SU-DHL-6 (cell line): ENCODE results near the gene LTA.

ENCODE experiments used
- H2AFZ ChIP-seq: fragments of 200-600 bp; sonication (generic); 2 replicates; pipeline ENCODE4 v1.6.1; 2014; ENCODE audit warnings: low read depth, mild to moderate bottlenecking, moderate library complexity, mixed read lengths, antibody characterized with exemption, low read length; ENCODE audit not compliant: severe bottlenecking
- H3F3A ChIP-seq: fragments of 200-600 bp; shearing (Covaris generic); 2 replicates; pipeline ENCODE4 v1.6.0; 2016; ENCODE audit warnings: antibody characterized with exemption, mild to moderate bottlenecking; ENCODE audit not compliant: insufficient read depth
- H3K27ac ChIP-seq: fragments of 200-600 bp; sonication (generic); 2 replicates; pipeline ENCODE4 v1.5.1; 2016; ENCODE audit warnings: low read depth, mild to moderate bottlenecking, low read length, moderate library complexity, mixed read lengths
- H3K27me3 ChIP-seq: fragments of 200-600 bp; sonication (generic), shearing (Covaris generic); 2 replicates; pipeline ENCODE4 v1.6.0; 2014; ENCODE audit warnings: mild to moderate bottlenecking, low read length
- H3K36me3 ChIP-seq: fragments of 200-600 bp; sonication (generic); 2 replicates; pipeline ENCODE4 v1.6.1; 2014; ENCODE audit warnings: mild to moderate bottlenecking, low read length, mixed read lengths
- H3K4me2 ChIP-seq: fragments of 300-600, 200-600 bp; shearing (Covaris generic), sonication (generic); 2 replicates; pipeline ENCODE4 v1.6.0; 2014; ENCODE audit warnings: low read length, low read depth, mild to moderate bottlenecking; ENCODE audit not compliant: poor library complexity, severe bottlenecking
- H3K4me3 ChIP-seq: fragments of 200-600 bp; sonication (generic); 2 replicates; pipeline ENCODE4 v1.5.1; 2014; ENCODE audit warnings: antibody characterized with exemption, low read length, mild to moderate bottlenecking, mixed read lengths; ENCODE audit not compliant: insufficient read depth, poor library complexity, severe bottlenecking
- H3K79me2 ChIP-seq: fragments of 200-600 bp; sonication (generic); 2 replicates; pipeline ENCODE4 v1.6.1; 2014; ENCODE audit warnings: mild to moderate bottlenecking, low read length, moderate library complexity; ENCODE audit not compliant: insufficient read depth
- H3K9ac ChIP-seq: fragments of 200-600 bp; sonication (generic); 2 replicates; pipeline ENCODE4 v1.7.0; 2014; ENCODE audit warnings: mild to moderate bottlenecking, low read length
- H3K9me2 ChIP-seq: fragments of 200-600 bp; sonication (generic); replicated peaks from 2 replicates; pipeline ENCODE4 v1.6.1; 2014; ENCODE audit warnings: low read length; ENCODE audit not compliant: insufficient read depth
- H3K9me3 ChIP-seq: fragments of 200-600 bp; sonication (generic); 2 replicates; pipeline ENCODE4 v1.6.1; 2014; ENCODE audit warnings: low read length, mixed read lengths; ENCODE audit not compliant: insufficient read depth
- H4K20me1 ChIP-seq: fragments of 200-600 bp; sonication (generic); 2 replicates; pipeline ENCODE4 v1.6.1; 2014; ENCODE audit warnings: low read depth, mild to moderate bottlenecking, antibody characterized with exemption, low read length, moderate library complexity, mixed read lengths
- EZH2phosphoT487 ChIP-seq: fragments of 200-600 bp; sonication (generic), shearing (Covaris generic); conservative IDR thresholded peaks from 2 replicates; pipeline ENCODE4 v1.6.1; 2018; ENCODE audit warnings: mild to moderate bottlenecking, antibody characterized with exemption, low read length, moderate library complexity, mixed read lengths
- TF ChIP-seq, protein P1 (sequence below): fragments of 200-600 bp; sonication (generic); IDR thresholded peaks from one replicate; pipeline ENCODE4 v1.5.1; 2017; ENCODE audit warnings: antibody characterized with exemption, mild to moderate bottlenecking, low read length, moderate library complexity; ENCODE audit not compliant: insufficient read depth, poor library complexity, severe bottlenecking

LTA gene

DNA sequence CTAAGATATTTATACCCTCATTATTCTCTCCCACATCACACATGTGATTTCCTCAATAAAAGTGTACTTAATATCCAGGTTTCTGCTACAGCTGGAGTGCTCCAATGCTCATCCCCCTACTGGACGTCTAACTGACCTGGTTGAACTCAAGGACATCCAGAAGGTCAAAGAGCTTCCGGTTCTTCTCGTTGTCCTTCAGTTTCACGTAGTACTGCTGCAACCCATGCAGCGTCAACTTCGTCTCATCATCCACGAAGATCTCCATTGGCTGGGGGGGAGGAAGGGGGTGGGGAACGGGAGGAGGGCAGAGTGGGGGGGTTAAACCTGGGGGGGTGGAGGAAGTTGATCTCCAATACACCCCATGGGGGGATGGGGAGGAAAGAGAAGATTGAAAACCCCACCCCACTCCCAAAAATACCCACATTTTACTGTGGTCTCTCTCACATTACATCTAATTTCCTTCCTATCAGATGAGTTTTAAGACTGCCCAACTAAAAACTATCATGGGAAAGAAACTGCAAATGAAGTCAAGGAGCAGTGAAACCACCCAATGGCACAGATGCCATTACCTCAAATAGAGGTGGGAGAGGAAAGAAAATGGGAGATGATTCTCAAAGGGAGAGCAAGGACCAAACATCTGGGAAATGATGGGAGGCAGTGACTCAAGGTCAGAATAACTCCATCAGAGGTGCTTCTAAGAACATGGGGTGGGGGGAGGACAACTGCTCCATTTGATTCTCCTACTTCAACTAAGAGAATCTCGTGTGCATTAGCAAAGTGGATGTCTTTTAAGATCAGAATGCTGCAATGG lies 39.2 kb upstream of the LTA start:
- no peak overlapping the region for H2AFZ ChIP-seq
- no peaks in the 10 kb centered on the region for H3K9me2 ChIP-seq
- H3K4me3 ChIP-seq, result no peak overlapping the region
- H3K27ac ChIP-seq, result no peak overlapping the region
- H3K79me2 ChIP-seq, result peaks cover 39% of the 10 kb centered on the region
- no peaks in the 10 kb centered on the region for H3K9me3 ChIP-seq
- no peak overlapping the region for H3K9ac ChIP-seq
- H3K4me2 ChIP-seq, result no peak overlapping the region
- peaks cover 66% of the 10 kb centered on the region for H3K36me3 ChIP-seq
- H3K27me3 ChIP-seq, result no peaks in the 10 kb centered on the region
- H3F3A ChIP-seq, result peaks cover 57% of the 10 kb centered on the region
- TF ChIP-seq, protein P1, sequence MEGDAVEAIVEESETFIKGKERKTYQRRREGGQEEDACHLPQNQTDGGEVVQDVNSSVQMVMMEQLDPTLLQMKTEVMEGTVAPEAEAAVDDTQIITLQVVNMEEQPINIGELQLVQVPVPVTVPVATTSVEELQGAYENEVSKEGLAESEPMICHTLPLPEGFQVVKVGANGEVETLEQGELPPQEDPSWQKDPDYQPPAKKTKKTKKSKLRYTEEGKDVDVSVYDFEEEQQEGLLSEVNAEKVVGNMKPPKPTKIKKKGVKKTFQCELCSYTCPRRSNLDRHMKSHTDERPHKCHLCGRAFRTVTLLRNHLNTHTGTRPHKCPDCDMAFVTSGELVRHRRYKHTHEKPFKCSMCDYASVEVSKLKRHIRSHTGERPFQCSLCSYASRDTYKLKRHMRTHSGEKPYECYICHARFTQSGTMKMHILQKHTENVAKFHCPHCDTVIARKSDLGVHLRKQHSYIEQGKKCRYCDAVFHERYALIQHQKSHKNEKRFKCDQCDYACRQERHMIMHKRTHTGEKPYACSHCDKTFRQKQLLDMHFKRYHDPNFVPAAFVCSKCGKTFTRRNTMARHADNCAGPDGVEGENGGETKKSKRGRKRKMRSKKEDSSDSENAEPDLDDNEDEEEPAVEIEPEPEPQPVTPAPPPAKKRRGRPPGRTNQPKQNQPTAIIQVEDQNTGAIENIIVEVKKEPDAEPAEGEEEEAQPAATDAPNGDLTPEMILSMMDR, result no peak
- no peak for TF ChIP-seq EZH2phosphoT487
- peaks cover 58% of the 10 kb centered on the region for H4K20me1 ChIP-seq

DNA sequence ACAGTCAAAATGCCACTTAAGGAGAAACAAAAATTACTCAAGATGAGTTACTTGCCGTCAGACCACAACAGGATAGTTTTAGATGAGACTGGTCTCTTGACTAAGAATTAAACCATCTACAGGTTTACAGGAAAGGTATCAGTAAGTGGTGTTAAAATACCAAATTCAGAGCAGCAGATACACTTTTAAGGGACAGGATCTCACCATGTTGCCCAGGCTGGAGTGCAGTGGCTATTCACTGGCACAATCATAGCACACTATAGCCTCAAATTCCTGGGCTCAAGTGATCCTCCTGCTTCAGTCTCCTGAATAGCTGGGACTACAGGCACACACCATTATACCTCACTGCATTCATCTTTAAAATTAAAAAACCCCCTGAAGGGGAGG lies 38.6 kb upstream of the LTA start:
- Histone ChIP-seq H3K4me3 (no peak overlapping the region), H3K9ac (no peak overlapping the region), H3K9me3 (no peaks in the 10 kb centered on the region), H3K9me2 (no peaks in the 10 kb centered on the region), H3F3A (peaks cover 58% of the 10 kb centered on the region), H3K4me2 (no peak overlapping the region), H4K20me1 (peaks cover 60% of the 10 kb centered on the region), H2AFZ (no peak overlapping the region), H3K79me2 (peaks cover 45% of the 10 kb centered on the region), H3K27me3 (no peaks in the 10 kb centered on the region), H3K27ac (no peak overlapping the region), H3K36me3 (peaks cover 71% of the 10 kb centered on the region)
- TF ChIP-seq EZH2phosphoT487, result no peak
- TF ChIP-seq, protein P1, result no peak

DNA sequence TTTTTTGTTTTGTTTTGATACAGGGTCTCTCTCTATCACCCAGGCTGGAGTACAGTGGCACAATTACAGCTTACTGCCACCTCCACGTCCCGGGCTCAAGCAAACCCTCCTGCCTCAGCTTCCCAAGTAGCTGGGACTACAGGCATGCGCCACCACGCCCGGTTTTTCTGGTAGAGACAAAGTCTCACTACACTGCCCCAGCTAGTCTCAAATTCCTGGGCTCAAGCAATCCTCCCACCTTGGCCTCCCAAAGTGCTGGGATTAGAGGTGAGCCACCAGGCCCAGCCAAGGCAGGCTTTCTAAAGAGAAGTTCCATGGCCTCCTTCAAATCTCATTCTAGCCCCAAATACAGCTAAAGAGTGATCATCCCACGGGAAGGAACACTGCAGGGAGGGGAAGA lies 38.1 kb upstream of the LTA start:
- TF ChIP-seq EZH2phosphoT487, result no peak
- TF ChIP-seq, protein P1, result no peak
- no peak overlapping the region for H3K4me3 ChIP-seq
- no peaks in the 10 kb centered on the region for H3K9me2 ChIP-seq
- peaks cover 77% of the 10 kb centered on the region for H3K36me3 ChIP-seq
- H3K27ac ChIP-seq, result no peak overlapping the region
- no peaks in the 10 kb centered on the region for H3K9me3 ChIP-seq
- no peak overlapping the region for H2AFZ ChIP-seq
- no peak overlapping the region for H3K9ac ChIP-seq
- H3K27me3 ChIP-seq, result no peaks in the 10 kb centered on the region
- H3K4me2 ChIP-seq, result no peak overlapping the region
- peaks cover 66% of the 10 kb centered on the region for H4K20me1 ChIP-seq
- H3F3A ChIP-seq, result peaks cover 59% of the 10 kb centered on the region
- peaks cover 51% of the 10 kb centered on the region for H3K79me2 ChIP-seq
